ENCODE measurements around the gene CHD3.

The CHD3 gene

GRCh38 chr17:7864995-7865650 is 23.5 kb upstream of the CHD3 start:
- ATAC-seq (no peak), DNase-seq (no peak)

GRCh38 chr17:7867881-7868329 is 20.7 kb upstream of the CHD3 start:
- DNase-seq (no peak), ATAC-seq (no peak)

GRCh38 chr17:7873051-7873450 is 15.5 kb upstream of the CHD3 start:
- DNase-seq (no peak), ATAC-seq (no peak)

- ATAC-seq (no peak), DNase-seq (no peak)
These were observed 12.7 kb upstream of the CHD3 start for GRCh38 chr17:7875804-7876370.

GRCh38 chr17:7878234-7878633 is 10.4 kb upstream of the CHD3 start:
- no peak for ATAC-seq
- DNase-seq = no peak

GRCh38 chr17:7880076-7880868 is 8.3 kb upstream of the CHD3 start:
- DNase-seq = no peak
- no peak for ATAC-seq

- no peak for ATAC-seq
- no peak for DNase-seq
These were observed 7.1 kb upstream of the CHD3 start for GRCh38 chr17:7881276-7882054.

- ATAC-seq (no peak), DNase-seq (no peak)
These were observed 6.5 kb upstream of the CHD3 start for GRCh38 chr17:7882068-7882467.

GRCh38 chr17:7882629-7883028 is 6.0 kb upstream of the CHD3 start:
- DNase-seq = no peak
- no peak for ATAC-seq

GRCh38 chr17:7883781-7884386 is 4.7 kb upstream of the CHD3 start:
- no peak for ATAC-seq
- DNase-seq = no peak

GRCh38 chr17:7884581-7885366 is 3.8 kb upstream of the CHD3 start:
- ATAC-seq (no peak), DNase-seq (peak; percentile 44)

GRCh38 chr17:7885367-7886226 is 3.0 kb upstream of the CHD3 start:
- DNase-seq (peak; percentile 66), ATAC-seq (peak; percentile 8)

GRCh38 chr17:7886227-7887037 is 2.2 kb upstream of the CHD3 start:
- peak; percentile 73 for DNase-seq

GRCh38 chr17:7887038-7887481 is 1.5 kb upstream of the CHD3 start:
- DNase-seq (no peak), ATAC-seq (no peak)

More at GRCh38 chr17:7886227-7887037, 2.2 kb upstream of the CHD3 start:
- peak; percentile 7 for ATAC-seq

- DNase-seq = peak; percentile 85
- peak; percentile 74 for ATAC-seq
These were observed 956 bp upstream of the CHD3 start for GRCh38 chr17:7887482-7888183.

GRCh38 chr17:7889166-7889955 is 772 bp downstream of the CHD3 start:
- DNase-seq (peak; percentile 62), ATAC-seq (no peak)

- no peak for ATAC-seq
- no peak for DNase-seq
These were observed 4.7 kb downstream of the CHD3 start for GRCh38 chr17:7893187-7893880.

All from stimulated activated naive CD8-positive, alpha-beta T cell treated with anti-CD3 and anti-CD28 coated beads, Interleukin-15, Interleukin-2, amounts not matched to agents 100 U/mL and 50 U/mL, for 24 hours (primary cell).